ENCODE results near the gene XIRP2. TPM values are rescaled to one million over a fixed set of nuclear protein-coding genes. Genes with fewer than 3 reads are reported as not detected.

Gene XIRP2
- total RNA-seq, 1 donor from 2014 or later, result 298 TPM

DNA sequence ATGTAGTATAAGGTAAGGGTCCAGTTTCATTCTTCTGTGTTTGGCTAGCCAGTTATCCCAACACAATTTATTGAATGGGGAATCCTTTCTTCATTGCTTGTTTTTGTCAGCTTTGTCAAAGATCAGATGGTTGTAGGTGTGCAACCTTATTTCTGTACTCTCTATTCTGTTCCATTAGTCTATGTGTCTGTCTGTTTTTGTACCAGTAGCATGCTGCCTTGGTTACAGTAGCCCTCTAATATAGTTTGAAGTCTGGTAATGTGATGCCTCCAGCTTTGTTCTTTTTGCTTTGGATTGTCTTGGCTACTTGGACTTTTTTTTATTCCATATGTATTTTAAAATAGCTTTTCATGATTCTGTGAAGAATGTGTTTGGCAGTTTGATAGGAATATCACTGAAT lies 222.1 kb downstream of the XIRP2 start:
- DNase-seq (ENCODE audit: missing footprints) (no peak), ATAC-seq (no peak)
- intact Hi-C loops (cut with DNase I), result no loop called here

DNA sequence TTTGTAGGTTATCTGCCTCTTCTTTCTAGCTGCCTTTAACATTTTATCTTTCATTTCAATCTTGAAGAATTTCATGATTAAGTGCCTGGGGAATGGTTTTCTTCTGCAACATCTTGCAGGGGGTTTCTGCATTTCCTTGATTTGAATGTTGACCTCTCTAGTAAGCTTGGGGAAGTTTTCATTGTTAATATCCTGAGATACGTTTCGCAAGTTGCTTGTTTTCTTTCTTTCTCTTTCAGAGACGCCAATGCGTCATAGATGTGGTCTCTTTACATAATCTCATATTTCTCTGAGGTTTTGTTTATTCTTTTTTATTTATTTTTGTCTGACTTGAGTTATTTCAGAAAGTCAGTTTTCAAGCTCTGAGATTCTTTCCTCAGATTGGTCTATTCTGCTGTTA lies 225.7 kb downstream of the XIRP2 start:
- no peak for DNase-seq (ENCODE audit: missing footprints)
- intact Hi-C loops (cut with DNase I), result no loop called here
- no peak for ATAC-seq

DNA sequence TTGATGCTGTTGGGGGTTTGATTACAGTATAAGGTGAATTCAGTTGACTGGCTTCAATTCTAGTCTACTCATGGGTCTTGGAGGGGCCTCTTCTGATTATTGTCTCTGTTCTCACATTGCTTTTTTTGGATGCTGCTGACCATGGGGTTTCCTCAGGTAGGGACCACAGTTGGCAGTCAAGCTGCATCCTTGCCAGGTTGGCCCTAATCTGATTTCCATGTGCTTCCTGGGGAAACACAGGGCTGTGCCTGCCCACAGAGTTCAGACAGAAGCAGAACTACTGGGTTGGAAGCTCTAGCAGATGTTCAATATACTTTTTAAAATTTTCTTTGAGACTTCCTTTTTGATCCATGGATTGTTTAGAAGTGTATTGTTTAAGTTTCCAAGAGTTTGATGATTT lies 227.3 kb downstream of the XIRP2 start:
- DNase-seq (ENCODE audit: missing footprints) (no peak), ATAC-seq (no peak)

DNA sequence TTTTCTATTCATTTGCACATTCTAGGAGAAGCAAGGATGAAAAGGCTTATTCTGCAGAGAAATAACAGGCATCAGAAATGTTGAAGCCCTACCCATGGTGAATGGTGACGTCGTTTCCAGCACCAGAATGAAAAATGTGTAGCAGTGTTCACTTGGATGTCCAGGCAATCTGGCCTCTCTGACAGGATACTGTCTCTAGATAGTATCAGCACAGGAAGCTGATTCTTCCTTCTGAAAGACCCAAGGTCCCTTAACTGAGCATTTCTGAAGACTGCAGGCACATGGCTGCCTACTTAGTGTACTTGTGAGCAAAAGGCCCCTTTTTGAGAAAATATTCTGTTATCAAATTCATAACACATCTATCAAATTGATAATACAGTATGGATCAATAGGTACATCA lies 234.1 kb downstream of the XIRP2 start:
- intact Hi-C loops (cut with DNase I), result no loop called here
- ATAC-seq, result no peak
- DNase-seq (ENCODE audit: missing footprints), result no peak

More for the DNA sequence above, 227.3 kb downstream of the XIRP2 start:
- intact Hi-C loops (cut with DNase I), result no loop called here

DNA sequence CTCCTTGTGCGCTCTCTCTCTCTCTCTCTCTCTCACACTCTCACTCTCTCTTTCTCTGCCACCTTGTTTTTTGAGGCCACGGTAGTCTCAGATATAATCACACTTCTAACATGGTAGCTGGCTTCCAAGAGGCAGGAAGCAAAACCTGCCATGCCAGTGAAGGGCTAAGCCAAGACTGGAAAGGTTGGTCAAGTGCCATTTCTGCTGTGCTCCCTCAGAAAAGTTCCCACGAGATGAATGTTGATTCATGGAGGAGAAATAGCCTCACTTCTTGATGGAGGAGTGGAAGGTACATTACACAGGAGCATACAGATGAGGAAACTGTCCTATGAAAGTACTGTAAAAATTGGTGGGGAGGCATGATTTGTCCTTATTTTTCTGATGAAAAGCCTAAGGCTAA lies 237.9 kb downstream of the XIRP2 start:
- intact Hi-C loops (cut with DNase I), result loop anchor here (5.0 kb wide), 1 partner anchor 86 kb away; no protein-coding TSS in a partner anchor
- ATAC-seq (no peak), DNase-seq (ENCODE audit: missing footprints) (no peak)

DNA sequence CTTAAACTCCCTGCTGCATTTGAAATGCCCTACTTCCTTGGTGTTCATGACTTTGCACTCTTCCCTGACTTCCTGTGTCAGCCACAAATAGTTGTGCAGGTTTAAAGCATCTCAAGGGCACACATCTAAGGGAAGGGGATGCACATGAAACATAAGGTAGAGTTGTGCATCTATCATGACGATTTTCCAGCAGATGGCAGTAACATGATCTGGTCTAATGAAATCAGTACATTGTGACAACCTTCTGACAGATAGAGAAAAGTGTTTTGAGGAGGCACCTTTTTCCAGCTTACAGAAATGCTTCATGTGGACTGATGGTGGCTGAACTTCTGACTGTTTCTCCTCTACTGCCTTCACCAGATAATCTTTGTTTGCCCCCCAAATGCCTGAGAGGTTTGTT lies 238.9 kb downstream of the XIRP2 start:
- intact Hi-C loops (cut with DNase I), result loop anchor here (5.0 kb wide), 1 partner anchor 85 kb away; no protein-coding TSS in a partner anchor
- DNase-seq (ENCODE audit: missing footprints) (no peak), ATAC-seq (peak; percentile 44)

DNA sequence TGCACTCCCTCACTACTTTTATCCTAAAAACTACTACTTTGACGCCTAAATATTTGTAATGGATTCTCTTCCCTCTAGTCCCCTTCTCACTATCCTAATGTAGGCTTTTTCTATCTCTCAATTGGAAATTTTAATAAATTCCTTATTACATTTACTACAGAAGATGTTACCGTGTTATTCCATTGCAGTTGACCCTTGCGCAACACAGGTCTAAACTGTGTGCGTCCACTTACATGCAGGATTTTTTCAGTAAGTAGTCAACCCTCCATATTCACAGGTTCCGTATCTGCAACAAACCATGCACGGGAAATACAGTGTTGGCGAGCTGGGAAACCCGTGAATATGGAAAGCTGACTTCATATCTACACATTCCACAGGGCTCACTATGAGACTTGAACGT lies 239.8 kb downstream of the XIRP2 start:
- DNase-seq (ENCODE audit: missing footprints), result no peak
- ATAC-seq, result no peak
- intact Hi-C loops (cut with DNase I), result loop anchor here (5.0 kb wide), 1 partner anchor 84 kb away; no protein-coding TSS in a partner anchor

DNA sequence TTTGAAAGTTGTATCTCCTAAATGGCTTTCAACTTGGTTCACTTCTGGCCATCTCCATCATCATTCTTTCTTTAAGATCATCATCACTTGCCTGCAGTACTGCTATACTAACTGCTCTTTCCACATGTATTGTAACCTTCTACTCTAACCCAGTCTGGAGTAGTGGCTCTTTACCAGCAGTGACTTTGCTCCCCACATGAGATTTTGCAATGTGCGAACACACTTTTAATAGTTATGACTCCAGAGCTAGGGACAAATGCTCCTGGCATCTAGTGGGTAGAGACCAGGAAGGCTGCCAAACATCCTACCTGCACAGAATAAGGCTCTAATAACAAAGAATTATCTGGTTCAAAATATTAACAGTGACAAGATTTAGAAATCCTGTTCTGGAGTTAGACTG lies 243.8 kb downstream of the XIRP2 start:
- peak; percentile 39 for ATAC-seq
- intact Hi-C loops (cut with DNase I), result no loop called here
- no peak for DNase-seq (ENCODE audit: missing footprints)

DNA sequence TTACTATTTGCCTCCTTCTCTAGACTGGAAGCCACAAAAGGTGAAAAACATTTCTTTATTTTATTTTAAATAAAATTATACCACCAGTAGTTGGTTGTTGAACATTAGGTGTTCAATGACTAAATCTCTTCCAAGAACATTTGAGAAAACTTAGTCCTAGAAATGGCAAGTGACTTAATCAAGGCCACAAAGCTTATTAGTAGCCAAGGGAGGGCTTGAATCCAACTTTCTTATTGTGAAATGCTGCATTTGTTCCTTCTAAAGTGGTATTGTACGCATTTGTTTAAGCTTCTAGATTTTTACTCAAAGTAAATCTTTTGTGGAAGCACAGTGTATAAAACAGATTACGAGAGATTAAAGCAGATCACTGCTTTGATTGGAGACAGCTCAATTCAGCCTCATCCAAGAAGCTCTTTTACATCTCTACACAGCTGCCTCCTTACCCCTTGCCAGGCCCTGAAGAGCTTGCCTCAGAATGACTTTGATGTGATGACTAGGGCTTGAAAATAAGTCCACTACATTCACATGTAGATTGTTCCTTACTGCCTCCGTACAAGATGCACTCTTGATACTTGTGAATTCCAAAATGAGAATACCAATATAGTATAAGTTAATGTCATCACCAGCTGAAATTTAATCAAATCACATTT lies 244.8 kb downstream of the XIRP2 start:
- DNase-seq (ENCODE audit: missing footprints), result no peak
- no peak for ATAC-seq
- intact Hi-C loops (cut with DNase I), result no loop called here

DNA sequence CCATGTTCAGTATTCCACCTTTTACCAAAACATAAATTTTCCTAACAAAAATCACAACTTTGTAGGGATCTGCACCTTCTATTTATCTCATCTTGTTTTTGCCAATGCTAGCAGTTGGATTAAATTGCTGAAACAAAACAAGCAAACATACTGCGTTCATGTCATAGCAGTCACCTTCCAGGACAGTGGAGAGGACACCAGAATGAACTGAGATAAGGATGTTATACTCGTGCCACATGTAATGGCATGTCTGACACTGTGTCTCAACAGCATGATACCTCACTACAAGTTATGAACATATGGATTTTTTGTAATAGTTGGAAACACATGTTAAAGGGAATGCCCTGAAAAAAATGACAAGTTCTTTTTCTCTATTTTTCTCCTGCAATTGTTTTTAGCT lies 245.3 kb downstream of the XIRP2 start:
- ATAC-seq (peak; percentile 50), DNase-seq (ENCODE audit: missing footprints) (no peak)
- intact Hi-C loops (cut with DNase I), result no loop called here

DNA sequence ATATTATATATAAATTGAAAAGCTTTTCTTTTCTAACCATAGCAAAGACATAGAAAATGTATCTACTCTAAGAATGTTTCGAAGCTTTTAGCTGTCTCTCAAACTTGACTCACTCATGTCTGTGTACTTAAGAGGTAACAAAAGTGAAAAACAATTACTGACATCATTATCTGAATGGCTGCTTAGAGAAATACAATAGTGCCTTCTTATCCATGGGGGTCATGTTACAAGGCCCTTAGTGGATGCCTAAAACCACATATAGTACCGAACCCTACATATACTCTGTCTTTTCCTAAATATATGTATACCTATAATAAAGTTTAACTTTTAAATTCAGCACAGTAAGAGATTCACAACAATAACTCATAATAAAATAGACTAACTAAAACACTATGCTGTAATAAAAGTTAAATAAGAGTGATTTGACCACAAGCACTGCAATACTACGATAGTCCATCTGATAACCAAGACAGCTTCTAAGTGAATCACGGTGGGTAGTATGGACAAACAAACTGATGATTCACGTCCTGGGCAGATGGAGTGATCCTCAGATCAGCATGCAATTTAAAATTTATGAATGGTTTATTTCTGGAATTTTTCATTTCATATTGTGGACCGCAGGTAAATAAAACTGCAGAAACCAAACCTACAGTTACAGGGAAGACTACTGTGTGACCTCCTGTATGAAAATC lies 246.2 kb downstream of the XIRP2 start:
- ATAC-seq, result no peak
- no peak for DNase-seq (ENCODE audit: missing footprints)
- intact Hi-C loops (cut with DNase I), result no loop called here

DNA sequence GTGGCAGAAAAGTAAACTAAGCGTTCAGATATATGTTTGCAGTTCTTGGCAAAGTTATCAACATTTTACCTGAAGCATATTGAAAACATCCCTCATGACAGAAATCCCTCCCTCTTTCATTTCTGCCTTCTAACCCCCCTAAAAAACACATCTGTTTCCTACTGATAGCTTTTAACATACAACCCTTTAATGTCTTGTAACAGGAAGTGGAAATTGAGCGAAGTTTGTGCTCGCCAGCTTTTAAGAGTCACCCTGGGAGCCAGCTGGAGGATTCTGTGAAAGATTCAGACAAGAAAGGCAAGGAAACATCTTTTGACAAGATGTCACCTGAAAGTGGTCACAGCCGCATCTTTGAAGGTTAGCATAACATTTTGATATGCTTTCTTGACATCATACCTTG lies 247.4 kb downstream of the XIRP2 start:
- intact Hi-C loops (cut with DNase I), result no loop called here
- no peak for ATAC-seq
- DNase-seq (ENCODE audit: missing footprints), result no peak

DNA sequence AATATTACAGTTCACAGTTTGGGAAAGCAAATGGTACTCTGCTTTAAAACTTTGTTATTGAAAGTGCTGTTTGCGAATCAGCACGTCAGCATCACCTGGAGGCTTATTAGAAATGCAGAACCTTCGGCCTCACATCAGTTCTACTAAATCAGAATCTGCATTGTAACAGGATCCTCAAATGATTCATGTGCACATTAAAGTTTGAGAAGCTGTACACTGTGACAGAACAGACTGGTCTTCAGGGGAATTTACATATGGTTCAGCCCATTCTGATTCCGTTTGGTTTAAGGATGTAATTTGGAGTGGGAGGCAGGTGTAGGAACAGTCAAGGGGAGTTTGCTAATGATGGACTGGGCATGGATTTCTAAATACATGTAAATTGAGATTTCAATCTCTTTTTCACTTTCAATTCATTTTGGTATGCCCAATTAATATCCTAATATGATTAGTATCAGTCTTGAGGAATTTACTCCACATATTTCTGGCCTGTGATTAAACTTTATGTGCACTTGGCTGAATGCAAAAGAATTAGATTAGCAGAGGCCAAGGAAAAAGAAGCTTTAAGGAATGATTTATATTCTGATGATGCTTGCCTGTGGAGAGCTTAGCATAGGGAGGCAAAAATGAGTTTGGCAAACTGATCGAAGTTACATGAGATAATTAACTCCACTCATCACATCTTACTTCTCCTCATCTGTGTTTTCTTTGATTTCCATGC lies 248.8 kb downstream of the XIRP2 start:
- intact Hi-C loops (cut with DNase I), result no loop called here
- DNase-seq (ENCODE audit: missing footprints), result no peak

DNA sequence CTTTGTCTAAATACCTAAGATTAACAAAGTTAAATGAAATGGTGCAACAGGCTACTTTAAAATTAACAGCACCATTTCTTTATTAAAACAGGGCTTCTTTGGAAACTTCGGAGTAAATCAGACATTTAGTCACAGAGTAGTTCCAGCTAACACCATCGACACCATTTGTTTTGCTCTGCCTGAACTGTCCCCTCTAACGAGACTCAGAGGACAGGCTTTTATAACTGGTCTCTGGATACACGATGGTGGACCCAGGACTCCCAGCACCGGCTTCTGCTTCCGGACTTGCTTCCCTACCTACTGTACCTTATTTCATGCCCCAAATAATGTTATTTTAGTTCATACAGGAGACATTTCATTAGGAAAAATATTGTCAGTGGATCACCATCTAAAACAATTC lies 252.1 kb downstream of the XIRP2 start:
- DNase-seq (ENCODE audit: missing footprints) (no peak), ATAC-seq (no peak)
- intact Hi-C loops (cut with DNase I), result loop anchor here (5.0 kb wide), 1 partner anchor 47 kb away; no protein-coding TSS in a partner anchor

More for the DNA sequence above, 248.8 kb downstream of the XIRP2 start:
- ATAC-seq, result no peak

DNA sequence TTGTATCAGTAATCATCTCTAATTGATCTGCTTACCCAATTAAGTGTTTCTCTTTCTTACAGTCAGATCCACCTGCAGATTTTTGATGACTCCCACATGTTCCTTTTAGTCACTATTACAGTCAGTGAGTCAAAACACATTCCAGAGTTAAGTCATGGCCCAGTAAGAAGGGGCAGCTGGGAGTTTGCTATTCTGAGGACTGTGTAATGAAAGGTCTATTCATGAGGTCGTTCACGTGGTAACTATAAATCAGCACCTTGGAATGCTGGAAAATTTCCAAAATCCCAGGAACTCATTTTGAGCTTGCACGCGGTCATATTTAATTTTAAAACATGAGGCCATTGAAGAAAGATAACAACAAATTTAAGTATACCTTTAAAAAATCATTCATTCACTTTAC lies 252.5 kb downstream of the XIRP2 start:
- intact Hi-C loops (cut with DNase I), result loop anchor here (5.0 kb wide), 1 partner anchor 47 kb away; no protein-coding TSS in a partner anchor
- DNase-seq (ENCODE audit: missing footprints) (no peak), ATAC-seq (peak; percentile 86)

DNA sequence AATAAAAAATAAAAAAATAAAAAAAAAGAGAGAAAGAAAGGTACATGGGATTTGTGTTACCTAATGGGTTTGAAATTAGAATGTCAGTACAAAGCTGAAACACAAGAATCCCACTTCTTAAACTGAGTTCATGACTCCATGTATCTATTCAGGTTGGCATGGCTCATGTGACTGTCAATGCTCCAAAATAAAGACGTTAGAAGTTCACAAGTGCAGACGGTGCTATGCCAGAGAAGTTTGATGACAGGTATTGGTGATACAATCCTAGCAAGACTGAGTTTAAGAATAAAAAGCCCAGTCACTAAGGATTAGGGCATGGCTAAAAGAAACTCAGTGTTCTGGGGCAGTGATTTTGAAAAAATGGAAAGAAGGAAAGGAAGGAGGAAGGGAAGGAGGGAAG lies 254.3 kb downstream of the XIRP2 start:
- no peak for ATAC-seq
- no peak for DNase-seq (ENCODE audit: missing footprints)
- intact Hi-C loops (cut with DNase I), result loop anchor here (5.0 kb wide), 1 partner anchor 45 kb away; no protein-coding TSS in a partner anchor

DNA sequence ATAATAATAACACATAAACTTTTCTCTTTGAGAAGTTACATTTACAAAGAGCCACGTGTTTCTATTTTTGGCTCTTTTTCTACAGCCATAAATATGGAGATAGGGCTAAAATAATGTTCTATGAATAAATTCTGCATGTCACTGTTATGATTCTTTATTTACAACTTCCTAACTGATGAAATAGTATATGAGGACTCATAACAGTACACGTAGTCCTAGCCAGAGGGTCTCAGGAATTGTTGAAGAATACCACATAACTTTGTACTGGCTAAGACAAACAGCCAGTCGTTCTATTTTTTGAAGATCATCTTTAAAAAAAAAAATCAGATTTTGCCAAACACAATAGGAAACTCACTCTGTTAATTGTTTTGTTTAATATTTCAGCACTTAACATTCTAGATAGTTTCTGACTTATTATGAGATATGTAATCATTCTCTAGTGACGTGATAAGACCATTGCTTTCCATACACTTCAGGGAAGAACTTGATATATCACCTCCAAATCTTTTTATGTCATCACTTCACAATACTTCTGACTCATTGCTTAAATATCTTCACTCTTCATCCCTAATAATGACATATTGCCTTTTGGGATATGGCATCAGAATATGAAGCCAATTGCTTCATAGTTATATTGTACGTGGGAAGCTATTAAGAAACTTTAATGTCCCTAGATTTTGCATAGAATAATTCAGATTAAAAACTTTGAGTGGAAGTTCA lies 256.1 kb downstream of the XIRP2 start:
- no peak for DNase-seq (ENCODE audit: missing footprints)
- no peak for ATAC-seq
- intact Hi-C loops (cut with DNase I), result loop anchor here (5.0 kb wide), 1 partner anchor 43 kb away; no protein-coding TSS in a partner anchor

DNA sequence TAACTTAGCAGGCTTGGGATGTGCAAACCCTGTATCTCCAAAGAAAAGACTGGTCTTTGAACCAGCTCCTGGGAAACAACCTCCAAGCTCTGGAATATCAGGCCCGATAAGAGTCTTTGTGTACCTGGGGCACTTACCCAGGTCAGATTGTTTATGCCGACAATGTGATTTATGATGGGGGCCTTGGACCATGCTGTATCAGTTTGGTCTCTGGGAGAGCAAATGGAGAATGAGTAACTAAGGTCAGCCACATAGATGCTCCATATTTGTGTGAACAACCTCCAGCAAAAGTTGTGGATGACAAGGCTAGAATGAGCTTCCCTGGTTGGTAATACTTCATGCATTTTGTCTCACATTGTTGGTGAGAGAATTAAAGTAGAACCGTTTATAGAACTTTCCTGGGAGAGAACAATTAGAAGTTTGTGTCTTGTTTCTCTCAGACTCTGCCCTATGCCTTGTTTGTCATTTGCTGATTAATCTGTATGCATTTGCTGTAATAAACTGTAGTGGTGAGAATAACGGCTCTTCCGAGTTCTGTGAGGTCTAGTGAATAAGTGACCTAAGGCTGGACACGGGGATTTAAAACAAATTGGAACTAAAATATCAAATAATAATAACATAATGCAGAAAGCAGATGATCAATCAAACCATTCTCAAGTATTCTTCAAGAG lies 259.1 kb downstream of the XIRP2 start:
- DNase-seq (ENCODE audit: missing footprints), result no peak
- ATAC-seq, result no peak
- intact Hi-C loops (cut with DNase I), result no loop called here

DNA sequence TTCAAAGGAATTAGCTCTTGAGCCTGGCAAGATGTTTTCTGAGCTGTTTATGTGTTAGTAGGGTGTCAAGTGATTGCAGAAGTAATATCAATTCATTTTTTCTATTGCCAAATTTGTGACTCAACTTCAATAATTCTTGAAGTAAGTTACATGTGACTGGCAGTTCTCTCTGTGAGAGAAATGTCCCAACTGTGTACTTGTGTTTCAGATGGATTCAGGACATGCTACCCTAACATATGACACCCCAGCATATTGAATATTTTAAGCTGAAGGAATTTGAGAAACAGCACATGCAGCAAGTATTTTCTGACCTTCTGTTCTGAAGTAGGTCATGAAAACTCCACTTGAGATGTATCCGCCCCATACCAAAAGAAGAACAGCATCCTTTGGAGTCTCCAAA lies 263.6 kb downstream of the XIRP2 start:
- intact Hi-C loops (cut with DNase I), result no loop called here
- DNase-seq (ENCODE audit: missing footprints) (no peak), ATAC-seq (no peak)
